ENCODE measurements around the gene SLC17A9.
A peak's percentile ranks its signal among the peaks of the same experiment; 100 is the strongest.

The SLC17A9 gene

DNA sequence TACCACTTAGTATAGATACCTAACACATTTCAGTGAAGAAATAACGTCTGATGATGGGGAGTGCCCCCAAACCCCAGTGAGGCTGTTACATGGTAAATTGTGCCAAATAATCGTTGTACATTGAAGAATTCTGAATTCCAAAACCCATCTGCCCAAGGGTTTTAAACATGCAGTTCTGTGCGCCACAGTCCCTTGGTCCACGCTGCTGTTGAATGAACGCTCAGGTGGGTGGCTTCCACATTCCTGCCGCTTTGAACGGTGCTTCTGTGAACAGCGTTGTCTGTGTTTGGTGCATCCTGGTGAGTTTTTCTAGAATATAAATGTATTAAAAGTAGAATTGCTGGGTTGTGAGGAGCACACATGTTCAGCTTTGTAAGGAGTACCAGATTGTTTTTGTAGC is 11.6 kb upstream of the SLC17A9 start:
- DNase-seq, result no peak

GRCh38 chr20:62941792-62942191 is 10.7 kb upstream of the SLC17A9 start:
- no peak for DNase-seq

- DNase-seq, result no peak
Observed at GRCh38 chr20:62942456-62942855, 10.1 kb upstream of the SLC17A9 start.

GRCh38 chr20:62943396-62943795 is 9.1 kb upstream of the SLC17A9 start:
- DNase-seq, result no peak

GRCh38 chr20:62944184-62944583 is 8.3 kb upstream of the SLC17A9 start:
- DNase-seq, result no peak

DNA sequence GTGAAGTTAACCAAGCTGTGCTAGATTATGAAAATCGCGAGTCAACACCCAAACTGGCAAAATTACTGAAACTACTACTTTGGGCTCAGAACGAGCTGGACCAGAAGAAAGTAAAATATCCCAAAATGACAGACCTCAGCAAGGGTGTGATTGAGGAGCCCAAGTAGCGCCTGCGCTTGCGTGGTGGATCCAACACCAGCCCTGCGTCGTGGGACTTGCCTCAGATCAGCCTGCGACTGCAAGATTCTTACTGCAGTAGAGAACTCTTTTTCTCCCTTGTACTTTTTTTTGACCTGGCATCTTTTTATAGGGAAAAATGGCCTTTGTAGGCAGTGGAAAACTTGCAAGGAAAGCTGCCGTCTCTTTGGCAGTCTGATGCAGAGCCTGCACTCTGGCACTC is 7.8 kb upstream of the SLC17A9 start:
- no peak for DNase-seq

DNA sequence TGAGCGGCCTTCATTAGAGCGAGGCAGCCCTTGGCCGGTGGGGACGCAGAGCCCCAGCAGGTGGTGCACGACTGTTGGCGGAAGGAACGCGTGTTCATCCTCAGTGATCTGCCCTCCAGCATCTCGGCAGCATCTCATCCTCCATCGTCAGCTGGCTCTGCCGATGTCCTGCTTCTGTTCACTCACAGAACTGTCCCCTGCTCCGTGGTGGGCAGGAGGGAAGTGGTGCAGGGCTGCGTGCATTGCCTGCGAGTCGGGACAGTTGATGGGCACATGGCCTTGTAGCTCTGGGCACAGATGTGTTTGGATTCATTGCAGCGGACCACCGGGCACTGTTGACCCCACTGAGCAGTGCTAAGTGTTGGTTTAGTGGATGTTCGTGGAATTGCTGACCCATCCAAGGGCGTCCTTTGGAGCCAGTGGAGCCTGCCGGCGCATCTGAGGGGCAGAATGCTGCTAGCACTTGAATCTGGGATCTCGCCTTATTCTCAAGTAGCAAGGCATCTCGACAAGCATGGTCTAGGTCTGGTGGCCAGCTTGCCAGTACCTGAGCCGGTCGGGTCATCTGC is 6.7 kb upstream of the SLC17A9 start:
- no peak for DNase-seq

DNA sequence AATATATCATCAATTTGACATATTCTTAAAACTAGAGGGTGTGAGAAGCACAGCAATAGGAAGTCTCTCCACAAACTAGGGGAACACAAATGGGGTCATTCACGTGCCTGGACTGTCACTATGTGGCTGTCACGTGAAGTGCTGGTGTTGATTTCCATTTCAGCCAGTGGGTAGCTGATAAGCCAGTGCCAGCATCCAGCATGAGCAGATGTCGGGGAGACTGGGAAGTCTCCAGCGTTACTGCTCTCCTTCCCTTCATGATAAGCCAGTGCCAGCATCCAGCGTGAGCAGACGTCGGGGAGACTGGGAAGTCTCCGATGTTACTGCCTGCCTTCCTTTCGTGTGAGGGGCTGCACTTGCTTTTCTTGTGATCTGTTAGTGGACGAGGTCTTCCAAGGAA is 5.6 kb upstream of the SLC17A9 start:
- no peak for DNase-seq

GRCh38 chr20:62947532-62948300 is 4.8 kb upstream of the SLC17A9 start:
- no peak for DNase-seq

- no peak for DNase-seq
Observed at GRCh38 chr20:62949153-62949821, 3.2 kb upstream of the SLC17A9 start.

- DNase-seq, result no peak
Observed at GRCh38 chr20:62949962-62950361, 2.5 kb upstream of the SLC17A9 start.

DNA sequence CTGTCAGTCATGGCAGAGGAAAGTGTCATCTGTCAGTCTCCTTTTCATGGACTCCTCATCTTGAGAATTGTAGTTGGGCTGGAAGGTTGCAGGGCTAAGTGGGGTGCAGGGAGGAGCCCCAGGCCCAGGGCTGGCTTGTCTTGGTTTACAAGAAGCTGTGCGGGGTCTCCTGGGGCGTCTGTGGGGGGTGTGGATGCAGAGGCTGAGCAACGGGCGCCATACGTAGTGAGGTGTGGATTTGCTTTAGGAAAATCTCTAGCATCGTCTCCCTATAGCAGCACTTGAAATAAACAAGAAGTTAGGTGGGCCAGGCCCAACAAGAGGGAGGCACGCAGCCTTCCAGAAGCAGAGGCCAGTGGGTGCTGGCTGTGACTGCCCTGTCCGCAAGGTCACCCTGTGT is 1.8 kb upstream of the SLC17A9 start:
- no peak for DNase-seq

DNA sequence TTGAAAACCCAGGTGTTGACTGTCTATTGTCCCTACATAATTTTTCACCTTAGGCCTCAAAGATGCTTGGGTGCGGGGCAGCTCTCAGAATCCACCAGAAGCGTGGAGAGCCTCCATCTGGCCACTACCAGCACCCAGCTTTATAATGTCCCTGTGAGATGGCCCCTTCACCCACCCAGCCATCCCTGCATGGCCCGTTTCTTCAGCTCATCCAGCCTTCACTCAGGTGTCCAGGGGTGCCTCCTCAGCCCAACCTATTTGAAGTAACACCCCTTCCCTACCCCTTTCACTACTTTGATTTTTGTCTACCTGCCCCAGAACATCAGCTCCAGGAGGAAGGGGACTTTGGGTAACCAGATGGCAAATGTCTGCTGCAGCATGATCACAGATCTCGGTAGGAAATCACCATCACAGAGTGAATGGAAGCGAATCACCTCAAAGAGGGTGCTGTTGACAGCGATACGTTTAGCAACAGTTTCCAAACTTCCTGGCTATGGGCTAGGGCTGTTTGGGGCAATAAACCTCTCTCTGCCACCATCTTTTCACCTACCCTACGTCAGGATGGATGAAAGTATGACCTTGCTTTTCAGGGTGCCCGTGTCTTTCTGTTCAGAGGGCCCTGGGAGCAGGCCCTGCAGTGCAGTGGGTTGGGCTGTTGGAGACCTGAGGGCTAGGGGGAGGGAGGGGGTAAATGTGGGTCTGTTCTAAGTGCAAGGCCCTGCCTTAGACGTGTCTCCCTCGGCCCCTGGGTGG is 1.2 kb upstream of the SLC17A9 start:
- DNase-seq, result no peak

DNA sequence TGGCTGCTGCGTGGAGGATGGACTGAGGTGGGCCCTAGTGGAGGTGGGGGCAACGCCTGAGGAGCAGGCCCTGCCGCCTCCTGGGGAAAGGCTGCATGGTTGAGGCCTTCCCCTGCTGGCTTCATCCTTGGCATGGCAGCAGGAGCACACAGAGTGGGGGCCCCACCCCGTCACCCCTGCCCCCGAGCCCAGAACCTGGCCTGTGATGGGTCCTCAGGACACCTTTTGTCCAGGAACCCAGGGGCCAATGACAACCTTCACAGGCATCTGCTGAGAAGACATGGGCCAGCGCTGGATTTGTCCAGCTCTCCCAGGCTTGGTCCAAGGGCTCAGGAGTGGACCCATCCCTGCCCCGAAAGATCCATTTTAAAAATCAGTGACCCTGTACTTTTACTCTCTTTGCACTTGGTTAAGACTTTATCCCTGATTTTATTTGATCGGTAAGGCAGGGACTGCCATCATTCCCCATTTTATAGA is 575 bp upstream of the SLC17A9 start:
- DNase-seq, result no peak

DNA sequence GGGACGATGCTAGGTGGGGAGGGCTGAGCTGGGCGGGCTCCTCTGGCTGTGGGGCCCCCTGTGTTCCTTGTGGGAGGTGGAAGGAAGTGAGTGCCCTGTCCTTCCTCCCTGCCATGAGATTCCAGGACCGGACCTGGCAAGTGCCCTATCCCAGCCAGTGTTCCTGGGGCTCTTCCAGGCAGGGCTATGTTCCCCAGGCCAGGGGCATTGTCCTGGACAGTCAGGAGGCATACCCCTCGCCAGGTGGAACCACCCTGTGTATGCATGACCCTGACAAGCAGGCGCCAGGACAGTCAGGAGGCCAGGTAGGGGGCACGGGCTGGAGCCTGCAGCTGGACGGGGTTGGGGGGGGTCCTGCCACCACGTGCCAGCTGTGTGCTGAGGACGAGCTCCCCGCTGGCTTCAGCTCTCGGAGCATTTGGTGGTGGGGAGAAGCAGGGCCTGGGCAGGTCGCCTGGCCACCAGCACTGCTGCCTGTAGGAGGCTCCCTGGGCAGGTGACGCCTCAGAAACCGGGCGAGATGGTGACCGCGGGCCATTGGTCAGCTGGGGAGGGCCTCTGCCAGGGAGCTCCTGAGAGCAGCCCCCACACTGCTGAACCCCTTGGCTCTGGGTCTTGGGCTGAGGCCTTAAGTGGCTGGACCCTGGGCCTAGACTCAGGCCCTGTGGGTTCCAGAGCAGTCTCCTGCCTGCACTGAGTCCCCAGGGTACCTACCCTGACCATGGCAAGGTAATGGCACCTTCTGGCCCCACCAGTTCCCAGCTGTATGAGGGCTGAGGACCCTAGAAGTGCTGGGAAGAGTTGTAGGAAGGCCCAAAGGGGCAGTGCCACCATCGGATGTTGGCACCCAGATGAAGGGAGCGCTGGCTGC is 694 bp downstream of the SLC17A9 start:
- DNase-seq, result no peak

GRCh38 chr20:62953839-62954703 is 1.6 kb downstream of the SLC17A9 start:
- peak; percentile 67 for DNase-seq

- no peak for DNase-seq
Observed at GRCh38 chr20:62955519-62956386, 3.2 kb downstream of the SLC17A9 start.

- DNase-seq, result no peak
Observed at GRCh38 chr20:62956387-62957135, 4.1 kb downstream of the SLC17A9 start.
